ENCODE data around the gene GBP7.
"Not testable (repeated sequence)": the region's sequence is repeated elsewhere in the genome, so short reads cannot be mapped to it uniquely, and the experiment has no call there.

GBP7 gene, protein sequence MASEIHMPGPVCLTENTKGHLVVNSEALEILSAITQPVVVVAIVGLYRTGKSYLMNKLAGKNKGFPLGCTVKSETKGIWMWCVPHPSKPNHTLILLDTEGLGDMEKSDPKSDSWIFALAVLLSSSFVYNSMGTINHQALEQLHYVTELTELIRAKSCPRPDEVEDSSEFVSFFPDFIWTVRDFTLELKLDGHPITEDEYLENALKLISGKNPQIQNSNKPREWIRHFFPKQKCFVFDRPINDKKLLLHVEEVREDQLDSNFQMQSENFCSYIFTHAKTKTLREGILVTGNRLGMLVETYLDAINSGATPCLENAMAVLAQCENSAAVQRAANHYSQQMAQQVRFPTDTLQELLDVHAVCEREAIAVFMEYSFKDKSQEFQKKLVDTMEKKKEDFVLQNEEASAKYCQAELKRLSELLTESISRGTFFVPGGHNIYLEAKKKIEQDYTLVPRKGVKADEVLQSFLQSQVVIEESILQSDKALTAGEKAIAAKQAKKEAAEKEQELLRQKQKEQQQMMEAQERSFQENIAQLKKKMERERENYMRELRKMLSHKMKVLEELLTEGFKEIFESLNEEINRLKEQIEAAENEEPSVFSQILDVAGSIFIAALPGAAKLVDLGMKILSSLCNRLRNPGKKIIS

DNA sequence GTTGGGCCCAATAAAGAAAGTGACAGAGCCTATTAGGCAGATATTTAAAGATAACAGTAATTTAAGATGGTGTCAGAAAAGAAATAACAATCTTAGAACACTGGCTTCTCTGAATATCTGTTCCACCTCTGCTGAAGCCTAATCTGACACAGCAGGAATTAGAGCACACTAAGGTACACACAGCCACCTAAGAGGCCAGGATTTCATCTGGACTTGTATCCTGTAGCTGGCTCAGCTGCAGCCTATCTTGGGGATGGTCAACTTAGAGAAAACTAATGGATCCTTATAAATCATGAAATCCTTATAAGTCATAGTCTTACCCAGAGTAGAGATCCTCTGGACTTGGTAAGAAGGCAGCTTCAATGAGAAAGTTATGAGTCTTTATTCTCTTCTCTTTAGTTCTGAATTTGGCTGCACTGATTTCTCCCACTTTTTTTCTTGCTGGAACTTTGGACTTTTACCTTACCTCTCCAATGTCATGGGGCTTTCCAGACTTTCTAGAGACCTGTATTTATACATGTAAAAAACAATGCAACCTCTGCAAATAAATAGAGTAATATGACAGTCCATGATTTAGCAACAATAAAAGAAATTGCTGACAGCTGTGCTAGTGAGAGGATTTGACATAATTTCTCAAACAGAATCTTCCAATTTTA lies at the start of gene GBP7:
TSS of gene GBP7 (minus strand) at position 403 of the 656 bp plus-strand sequence. CDS start 4,068 bp downstream, outside the sequence.
- no peak for DNase-seq

DNA sequence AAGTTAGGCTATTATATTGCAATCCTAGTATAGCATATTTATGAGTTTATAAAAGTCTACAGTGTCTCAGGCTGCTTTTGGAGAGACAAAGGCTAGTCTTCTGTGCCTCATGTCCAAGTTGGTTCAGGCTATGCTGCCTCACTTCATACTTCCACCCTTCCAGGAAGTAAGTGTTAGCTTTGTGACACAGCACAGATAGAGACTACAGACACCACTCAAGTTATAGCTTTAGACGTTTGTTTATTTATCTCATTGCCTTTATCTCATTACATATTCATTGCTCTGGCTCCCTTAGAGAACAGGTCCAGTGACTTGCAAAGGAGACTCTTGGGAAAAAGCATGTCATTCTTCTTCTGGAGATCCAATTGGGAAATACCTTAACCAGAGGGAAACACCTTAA lies 45.5 kb upstream of the GBP7 start:
- DNase-seq = no peak

DNA sequence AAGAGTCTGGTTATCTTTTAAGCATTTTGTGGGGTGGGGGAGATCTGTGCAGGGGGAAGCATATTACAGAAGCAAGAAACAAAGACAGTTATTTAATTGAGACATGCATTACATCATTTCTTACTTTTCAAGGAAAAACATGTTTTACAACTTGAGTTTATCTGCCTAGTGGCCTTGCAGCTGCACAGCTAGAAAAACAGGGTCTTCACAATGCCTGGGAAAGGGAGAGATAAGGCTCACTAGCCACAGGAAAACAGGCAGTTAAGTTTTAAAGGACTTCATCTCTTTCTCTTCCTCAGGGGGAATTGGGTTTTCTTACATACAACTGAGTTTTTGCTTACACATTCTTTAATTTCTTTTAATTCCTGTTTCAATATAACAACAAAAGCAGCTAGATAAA lies 44.0 kb upstream of the GBP7 start:
- not testable (repeated sequence) for DNase-seq

DNA sequence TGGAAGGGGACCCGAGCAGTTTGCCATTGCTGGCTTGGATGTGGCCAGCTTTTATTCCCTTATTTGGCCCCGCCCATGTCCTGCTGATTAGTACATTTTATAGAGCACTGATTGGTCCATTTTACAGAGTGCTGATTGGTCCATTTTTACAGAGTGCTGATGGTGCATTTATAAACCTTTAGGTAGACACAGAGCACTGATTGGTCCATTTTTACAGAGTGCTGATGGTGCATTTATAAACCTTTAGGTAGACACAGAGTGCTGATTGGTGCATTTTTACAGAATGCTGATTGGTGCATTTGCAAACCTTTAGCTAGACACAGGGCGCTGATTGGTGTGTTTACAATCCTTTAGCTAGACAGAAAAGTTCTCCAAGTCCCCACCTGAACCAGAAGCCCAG lies 43.1 kb upstream of the GBP7 start:
- not testable (repeated sequence) for DNase-seq

DNA sequence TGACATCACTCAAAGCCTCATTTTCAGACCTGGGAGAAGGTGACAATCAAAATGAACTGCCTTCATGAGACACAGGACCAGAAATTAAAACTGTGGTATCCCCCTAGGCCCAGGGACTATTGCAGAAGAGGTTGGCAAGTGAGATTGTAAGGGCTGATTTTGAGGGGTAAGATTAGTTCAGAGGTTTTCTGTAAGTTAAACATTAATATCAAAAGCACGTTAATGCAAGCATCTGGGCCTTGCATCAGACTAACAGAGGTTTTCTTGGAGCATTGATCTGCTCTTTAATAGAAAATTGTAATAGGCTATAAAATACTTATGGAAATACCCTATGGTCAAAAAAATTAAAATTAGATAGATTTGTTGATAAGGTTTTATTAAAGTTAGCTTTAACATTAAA lies 37.5 kb upstream of the GBP7 start:
- DNase-seq = no peak

DNA sequence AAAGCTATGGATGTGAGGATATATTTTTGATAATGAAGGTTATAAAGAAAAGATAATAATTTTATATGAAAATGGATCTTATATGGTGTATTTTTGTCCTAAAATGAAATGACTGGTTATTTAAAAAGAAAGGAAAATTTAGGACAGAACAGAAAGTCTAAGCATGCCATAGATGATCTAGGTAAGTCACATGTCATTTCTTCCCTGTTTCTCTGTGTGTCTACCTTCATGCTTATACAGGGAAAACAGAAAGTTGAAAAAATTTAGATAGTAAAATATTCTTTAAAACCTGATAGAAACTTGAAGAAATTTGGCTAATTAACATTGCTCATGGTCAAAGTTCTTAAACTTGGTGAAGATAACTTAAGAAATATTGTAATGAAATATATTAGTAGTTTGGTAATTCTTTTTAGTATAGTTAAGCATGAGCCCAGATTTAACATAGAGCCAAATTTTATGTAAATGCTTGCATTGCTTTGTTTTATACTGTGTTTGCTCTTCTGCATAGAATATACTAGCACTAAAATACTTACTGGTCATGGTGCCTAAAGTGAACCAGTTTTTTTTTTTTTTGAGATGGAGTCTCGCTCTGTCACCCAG lies 35.3 kb upstream of the GBP7 start:
- DNase-seq = no peak

DNA sequence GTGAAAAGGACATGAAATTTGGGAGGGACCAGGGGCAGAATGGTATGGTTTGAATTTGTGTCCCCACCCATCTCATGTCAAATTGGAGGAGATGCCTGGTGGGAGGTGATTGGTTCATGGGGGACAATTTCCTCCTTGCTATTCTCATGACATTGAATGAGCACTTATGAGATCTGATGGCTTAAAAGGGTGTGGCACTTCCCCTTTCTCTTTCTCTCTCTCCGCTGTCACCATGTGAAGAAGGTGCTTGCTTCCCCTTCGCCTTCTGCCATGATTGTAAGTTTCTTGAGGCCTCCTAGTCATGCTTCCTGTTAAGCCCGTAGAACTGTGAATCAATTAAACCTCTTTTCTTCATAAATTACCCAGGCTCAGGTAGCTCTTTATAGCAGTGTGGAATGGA lies 30.6 kb upstream of the GBP7 start:
- no peak for DNase-seq

DNA sequence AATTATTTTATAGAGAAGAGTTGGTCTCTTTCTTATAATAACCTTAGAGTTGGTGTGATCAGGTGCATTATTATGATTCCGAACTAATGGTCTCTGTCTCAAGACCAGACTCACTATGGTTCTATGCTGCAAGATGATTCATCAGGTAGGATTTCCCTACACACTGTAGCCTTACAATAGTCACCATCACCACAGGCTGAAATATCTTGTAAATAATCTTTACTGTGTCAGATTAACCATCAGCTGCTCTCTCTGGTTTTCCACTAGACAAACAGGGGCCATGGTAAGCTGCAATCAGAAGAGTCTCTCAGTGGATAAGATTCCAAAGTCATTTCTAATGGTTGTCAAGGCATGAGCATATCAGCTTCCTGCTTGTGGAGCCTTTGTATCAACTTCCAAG lies 27.4 kb upstream of the GBP7 start:
- DNase-seq = no peak

DNA sequence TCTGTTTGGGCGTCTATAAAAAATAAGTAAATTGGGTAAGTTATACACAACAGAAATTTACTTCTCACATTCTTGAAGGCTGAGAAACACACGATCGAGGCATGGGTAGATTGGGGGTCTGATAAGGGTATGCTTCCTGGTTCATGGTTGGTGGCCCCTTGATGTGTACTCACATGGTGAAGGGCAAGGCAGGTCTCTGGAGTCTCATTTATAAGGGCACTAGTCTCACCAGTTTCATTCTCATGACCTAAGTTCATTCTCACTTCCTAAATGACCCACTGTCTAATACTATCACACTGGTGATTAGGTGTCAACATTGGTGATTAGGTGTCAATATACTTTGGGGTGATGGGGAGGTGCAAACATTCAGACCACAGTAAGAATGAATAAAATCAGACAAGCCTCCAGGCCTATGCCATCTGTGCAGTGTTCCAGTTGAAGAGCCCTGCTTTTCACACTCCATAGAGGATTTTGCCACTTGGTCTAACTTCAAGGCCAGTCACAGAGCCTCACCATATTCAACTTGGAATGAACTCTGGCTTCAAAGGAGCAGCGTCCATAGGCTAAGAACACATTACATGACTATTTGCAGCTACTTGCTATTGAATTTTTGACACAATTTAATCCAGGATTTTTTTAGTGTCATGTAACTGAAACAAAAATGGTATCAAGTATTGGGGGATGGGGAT lies 25.4 kb upstream of the GBP7 start:
- DNase-seq = no peak

DNA sequence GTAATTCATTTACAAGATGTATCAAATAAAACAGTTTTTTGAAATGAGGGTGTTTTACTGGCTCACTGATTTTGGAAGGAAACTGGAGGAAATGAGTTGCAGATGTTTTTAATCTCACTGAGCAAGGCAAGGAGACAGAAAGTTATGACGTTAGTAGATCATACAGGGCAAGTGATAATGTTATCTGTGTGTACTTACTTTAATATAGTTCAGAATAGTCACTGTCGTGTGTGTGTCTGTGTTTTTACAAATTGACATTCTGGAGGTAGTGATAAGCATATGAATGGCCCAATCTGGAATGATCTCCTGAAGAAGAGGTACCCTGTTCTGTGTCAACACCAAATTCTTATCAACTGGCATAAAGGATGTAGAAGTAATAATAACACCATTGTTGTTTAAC lies 24.9 kb upstream of the GBP7 start:
- no peak for DNase-seq

DNA sequence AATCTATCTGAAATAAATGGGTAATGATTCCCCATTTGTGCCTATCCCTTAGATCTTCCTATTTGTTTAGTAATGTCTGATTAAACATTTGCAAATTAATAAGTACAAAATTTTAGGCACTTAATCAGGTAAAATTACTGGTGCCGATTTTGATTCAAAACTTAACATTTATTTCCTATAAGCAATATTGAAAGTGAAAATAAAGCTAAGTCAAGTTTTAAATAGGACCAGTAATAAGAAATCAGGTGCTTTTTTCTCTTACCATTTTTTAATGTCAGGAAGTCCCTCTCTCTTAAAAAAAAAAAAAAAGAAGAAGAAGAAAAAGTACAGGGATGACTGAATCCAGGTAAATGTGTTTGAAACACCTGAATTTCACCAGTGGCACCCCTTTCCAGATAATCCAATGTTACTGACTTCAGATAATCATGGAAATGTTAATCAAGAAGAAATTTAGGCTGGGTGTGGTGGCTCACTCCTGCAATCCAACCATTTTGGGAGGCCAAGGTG lies 23.8 kb upstream of the GBP7 start:
- no peak for DNase-seq

DNA sequence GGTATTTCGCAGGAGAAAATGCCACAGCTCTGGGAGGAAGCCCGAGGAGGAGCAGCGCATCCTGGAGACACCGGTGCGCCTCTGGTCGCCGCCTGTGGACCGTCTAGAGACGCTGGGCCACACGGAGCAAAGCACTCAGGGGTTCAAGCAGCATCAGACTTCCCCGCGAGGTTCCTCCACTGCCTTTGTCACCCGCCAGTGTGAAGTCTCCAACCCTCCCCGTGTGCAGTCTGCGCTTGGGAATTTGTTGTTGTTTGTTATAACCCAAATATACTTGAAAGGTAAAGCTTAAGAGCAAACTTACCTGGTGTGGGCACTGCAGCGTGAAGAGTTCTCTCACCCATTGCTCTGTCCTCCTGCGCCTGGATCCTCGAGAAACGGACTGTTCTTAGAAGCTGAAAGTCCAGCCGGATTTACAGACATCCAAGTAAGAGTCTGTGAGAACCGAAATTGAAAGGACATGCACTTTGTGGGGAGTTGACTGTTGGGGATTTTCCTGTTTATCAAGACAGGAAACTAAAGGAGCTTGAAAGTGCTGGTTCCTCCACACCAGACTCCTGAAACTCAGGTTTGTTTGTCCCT lies 22.8 kb upstream of the GBP7 start, which contains the start of gene GBP4:
TSS of gene GBP4 (minus strand) at position 452 of the 582 bp plus-strand sequence. CDS start at position 344, 108 bp downstream.
- DNase-seq = no peak

DNA sequence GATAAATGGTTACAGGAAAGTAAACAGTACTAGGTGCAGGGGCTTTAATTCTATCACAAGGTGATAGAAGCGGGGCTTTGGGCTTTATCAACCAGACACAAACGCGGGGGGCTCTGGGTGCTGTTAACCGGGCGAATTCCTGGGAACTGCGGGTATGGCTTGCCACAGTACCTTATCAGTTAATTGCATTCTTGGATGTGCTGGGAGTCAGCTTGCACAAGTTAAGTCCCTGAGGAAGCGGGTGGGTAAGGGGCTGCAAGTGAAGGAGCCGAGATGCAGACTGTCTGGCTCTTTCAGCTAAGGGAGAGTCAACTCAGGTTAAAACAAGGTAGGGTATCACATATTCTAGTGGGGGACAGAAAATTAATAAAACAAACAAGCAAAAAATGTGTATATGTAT lies 22.3 kb upstream of the GBP7 start:
- no peak for DNase-seq

DNA sequence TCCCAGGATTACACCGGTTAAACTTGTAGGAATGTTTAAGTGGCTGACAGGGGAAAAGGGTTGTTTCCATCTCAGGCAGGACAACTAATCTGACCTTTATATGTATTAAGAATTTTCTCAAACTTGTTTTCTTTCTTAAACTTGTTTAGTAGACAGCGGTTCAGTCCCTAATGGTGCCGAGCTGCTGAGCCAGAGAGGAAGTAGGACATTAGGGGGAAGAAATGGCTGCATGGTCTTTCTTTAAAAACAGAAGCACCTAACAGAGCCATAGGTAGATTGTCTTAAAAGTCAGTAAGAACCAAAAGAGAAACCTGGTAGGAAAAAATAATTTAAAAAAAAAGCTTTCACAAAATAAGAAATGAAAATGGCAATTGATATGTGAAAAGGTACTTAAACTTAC lies 19.7 kb upstream of the GBP7 start:
- no peak for DNase-seq

DNA sequence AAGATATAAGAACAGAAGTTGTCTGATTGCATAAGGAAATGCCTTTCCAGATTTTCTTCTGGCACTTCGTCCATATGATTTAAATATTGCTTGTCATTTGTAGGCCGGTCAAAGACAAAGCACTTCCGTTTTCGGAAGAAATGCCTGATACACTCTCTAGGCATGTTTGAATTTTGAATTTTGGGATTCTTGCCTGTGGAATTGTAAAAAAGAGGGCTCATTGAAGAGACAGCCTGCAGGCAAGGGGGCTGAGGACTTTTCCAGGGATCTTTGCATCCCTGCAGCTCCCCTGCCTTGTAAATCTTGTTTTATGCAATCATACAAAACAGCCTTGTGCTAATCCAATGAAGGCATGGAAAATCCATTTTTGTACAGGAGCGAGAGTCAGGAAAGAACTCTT lies 15.5 kb upstream of the GBP7 start:
- no peak for DNase-seq

DNA sequence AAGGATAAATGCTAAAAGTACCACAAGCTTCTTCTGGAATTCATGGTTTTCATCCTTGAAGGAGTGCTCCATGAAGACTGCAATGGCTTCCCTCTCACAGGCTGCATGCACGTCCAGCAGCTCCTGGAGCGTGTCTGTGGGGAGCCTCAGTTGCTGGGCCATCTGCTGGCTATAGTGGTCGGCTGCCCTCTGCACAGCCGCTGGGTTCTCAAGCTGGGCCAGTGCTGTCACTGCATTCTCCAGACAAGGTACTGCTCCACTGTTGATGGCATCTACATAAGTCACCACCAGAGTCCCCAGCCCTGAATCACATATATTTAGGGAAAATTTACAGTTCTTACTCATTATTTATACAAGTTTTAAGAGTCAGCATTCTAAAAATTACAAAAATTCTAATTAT lies 14.2 kb upstream of the GBP7 start:
- no peak for DNase-seq

DNA sequence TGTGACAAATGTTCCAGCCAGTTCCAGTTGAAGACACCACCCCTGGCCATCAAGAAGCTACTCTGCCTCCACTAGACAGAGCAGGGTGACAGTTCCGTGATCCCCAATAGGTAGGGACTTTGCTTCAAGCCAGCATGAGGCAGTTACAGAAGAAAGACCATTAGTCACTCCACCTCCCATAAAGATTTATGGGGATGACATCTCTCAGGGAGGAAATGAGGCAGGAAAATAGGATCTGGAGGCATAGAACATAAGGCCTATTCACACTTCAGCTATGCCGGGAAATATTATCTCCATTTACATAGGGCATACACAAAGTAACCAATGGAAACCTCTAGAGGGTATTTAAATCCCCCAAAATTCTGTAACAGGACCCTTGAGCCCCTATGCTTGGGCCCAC lies 3.5 kb upstream of the GBP7 start:
- DNase-seq = no peak

DNA sequence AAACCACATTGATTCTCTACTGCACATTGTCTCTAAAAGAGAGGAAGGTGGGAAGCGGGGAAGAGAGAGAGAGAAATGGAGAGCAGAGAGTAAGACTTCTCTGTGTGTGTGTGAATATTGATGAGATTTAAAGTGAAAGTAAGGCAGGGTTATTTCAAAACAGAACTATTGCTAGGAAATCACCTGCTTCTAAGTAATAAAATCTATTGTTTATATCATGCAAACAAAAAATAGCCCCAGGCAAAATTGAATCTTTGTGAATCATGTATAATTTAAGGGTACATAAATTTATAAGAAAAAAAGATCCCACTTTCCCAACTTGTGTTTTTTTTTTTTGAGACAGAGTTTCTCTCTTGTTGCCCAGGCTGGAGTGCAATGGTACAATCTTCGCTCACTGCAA lies 1.2 kb upstream of the GBP7 start:
- no peak for DNase-seq

DNA sequence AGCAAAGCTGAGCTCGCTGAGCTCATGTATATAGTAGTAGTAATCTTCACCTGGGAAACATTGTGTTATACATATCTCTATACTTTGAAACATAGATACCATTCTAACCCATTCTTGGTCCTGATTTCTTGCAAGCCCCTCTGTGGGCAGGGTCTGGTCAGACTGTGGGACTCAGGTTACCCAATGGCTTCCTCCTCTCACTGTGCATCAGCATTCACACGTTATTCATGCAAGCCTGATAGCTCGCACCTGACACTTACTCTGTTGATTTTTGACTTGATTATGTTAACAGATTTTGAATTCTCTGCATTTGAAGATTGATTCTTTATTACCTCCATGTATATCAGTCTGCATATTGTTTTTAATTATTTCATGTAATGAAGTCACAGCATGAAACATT lies 1.3 kb downstream of the GBP7 start:
- DNase-seq = no peak

DNA sequence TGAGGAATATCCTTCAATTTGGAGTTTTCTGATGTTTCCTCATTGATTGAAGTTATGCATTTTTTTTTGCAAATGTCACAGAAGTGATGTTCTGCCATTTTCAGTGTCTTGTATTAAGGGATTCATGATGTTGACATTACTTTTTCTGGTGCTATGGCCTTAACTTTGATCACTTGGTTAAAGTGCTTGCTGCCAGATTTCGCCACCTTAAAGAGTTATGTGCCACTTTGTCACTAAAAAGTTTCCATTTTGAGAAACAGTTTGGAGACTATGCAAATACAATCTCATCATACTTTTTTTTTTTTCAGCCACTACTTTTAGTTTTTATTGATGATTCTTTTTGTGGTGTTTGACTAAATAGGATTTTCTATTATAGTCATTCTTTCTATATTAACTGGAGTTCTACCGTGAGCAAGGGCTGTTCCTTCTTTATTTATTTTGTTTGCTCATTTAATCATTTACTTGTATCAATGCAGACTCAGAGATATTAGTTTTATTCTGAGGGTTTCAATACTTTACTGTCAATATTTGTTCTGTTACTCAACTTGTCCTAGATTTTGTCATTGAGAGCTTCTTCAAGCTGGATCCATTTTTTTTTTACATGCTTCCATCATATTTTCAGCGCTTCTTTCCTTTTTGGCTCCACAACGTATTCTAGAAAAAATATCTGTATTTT lies 3.2 kb downstream of the GBP7 start:
- no peak for DNase-seq

DNA sequence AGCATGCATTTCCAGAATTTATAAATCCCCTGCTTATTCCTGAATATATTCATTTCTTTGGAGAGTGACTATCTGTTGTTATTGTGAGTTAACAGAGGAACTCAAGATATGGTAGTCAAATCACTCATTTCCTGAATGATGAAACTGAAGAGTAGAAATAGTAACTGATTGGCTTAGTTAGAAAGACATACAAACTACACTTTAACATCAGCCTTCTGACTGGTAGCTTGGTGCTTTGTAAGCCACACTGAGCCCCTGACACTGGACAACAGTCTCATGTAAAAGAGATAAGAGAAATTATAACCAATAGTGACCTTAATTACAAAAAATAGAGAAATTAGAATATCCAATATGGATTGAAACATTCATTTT lies 4.8 kb downstream of the GBP7 start:
- no peak for DNase-seq
